GM12864 (cell line): ENCODE results near the gene PDP2.

Experiments
- DNase-seq: peaks from one replicate; pipeline ENCODE4 v3.0.0-alpha.2; 2011; ENCODE audit warnings: low read depth
- H3K4me3 ChIP-seq: 2 replicates; pipeline ENCODE4 v1.5.1; 2011; ENCODE audit warnings: mild to moderate bottlenecking, low read depth, low read length, control low read depth
- CTCF ChIP-seq: IDR thresholded peaks from 2 replicates; pipeline ENCODE4 v1.5.1; 2011; ENCODE audit warnings: low read depth, mild to moderate bottlenecking, moderate library complexity, low read length, control low read depth, inconsistent platforms; ENCODE audit errors: missing control alignments

The PDP2 gene

GRCh38 chr16:66913081-66913480, 32.8 kb downstream of the PDP2 start:
- H3K4me3 ChIP-seq, result no peak overlapping the region
- no peak for DNase-seq

GRCh38 chr16:66913711-66914110, 33.4 kb downstream of the PDP2 start:
- H3K4me3 ChIP-seq, result no peak overlapping the region
- no peak for DNase-seq
- TF ChIP-seq CTCF, result no peak

More at GRCh38 chr16:66913081-66913480, 32.8 kb downstream of the PDP2 start:
- TF ChIP-seq CTCF, result no peak

DNA sequence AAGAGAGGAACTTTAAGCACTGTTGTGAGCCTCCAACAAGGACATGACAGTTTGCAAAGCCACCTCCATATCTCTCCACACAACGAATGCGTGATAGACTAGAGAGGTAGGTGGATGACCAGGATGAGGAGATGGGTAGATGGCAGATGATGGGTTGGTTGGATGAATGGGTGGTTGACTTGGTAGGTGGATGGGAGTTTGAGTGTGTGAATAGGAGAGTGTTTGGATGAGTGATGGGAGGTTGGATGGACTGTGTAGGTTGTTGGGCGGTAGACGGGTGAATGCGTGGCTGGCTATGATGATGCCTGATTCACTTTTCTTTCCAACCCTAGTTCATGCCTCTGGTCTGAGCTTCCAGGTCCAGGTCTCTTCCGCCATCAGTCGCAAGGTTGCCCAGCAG, 34.2 kb downstream of the PDP2 start:
- DNase-seq, result no peak
- no peak for TF ChIP-seq CTCF
- H3K4me3 ChIP-seq, result no peak overlapping the region

GRCh38 chr16:66915041-66915440, 34.7 kb downstream of the PDP2 start:
- H3K4me3 ChIP-seq, result no peak overlapping the region
- DNase-seq, result no peak
- no peak for TF ChIP-seq CTCF

DNA sequence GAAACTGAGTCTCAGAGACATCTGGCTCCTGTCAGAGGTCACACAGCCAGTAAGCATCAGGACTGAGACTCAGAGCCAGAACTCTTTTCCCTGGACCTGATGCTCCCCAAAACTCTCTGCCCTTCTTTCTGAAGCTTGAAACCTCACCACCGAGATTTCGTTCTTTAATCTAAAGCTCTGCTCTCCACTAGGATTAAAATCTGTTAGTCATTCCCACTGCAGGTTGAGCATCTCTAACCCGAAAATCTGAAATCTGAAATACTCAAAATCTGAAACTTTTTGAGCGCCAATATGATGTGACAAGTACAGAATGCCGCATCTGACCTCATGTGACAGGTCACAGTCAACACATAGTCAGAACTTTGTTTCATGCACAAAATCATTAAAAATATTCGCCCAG, 36.2 kb downstream of the PDP2 start:
- no peak for DNase-seq
- TF ChIP-seq CTCF, result no peak
- H3K4me3 ChIP-seq, result no peak overlapping the region

GRCh38 chr16:66917741-66918140, 37.4 kb downstream of the PDP2 start:
- no peak overlapping the region for H3K4me3 ChIP-seq
- no peak for DNase-seq
- TF ChIP-seq CTCF, result no peak

- no peak overlapping the region for H3K4me3 ChIP-seq
- DNase-seq, result no peak
- TF ChIP-seq CTCF, result no peak
Measured at GRCh38 chr16:66918355-66918754, 38.0 kb downstream of the PDP2 start.
